ENCODE data around the gene CEBPA.
A peak's percentile ranks its signal among the peaks of the same experiment; 100 is the strongest.

The CEBPA gene

GRCh38 chr19:33302175-33302973, at the start of gene CEBPA:
Gene CEBPA, minus strand, starts transcription at chr19:33302534. Its CDS starts 120 bp downstream, at chr19:33302414.
- peak; percentile 91 for DNase-seq (ENCODE audit: low read depth, low spot score)

DNA sequence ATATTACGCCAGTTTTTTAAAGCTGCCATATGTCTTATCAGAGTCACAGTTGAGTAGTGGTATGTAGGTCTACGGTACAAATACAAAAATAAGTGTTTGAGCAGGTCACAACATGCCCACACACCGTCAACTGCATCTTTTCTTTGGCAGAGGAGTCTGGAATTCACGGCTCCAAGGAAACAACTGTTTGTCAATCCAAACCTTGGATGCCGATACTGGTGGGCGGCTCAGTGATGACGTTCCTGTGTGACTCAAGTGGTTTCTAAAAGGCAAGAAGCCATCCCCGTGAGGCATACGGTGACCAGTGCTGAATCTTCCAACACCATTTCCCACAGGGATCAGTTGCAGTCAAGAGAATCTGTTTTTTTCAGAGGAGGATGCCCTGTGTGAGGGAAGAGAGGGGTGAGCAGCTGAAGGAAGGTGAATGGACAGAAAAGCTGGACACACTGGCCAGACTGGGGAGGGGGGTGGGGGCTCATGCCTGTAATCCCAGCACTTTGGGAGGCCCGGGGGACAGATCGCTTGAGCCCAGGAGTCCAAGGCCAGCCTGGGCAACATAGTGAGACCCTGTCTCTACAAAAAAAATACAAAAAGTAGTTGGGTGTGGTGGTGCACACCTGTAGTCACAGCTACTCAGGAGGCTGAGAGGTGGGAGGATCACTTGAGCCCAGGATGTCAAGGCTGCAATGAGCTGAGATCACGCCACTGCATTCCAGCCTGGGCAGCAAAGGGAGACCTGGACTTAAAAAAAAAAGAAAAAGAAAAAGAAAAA, 48.4 kb upstream of the CEBPA start:
- DNase-seq (ENCODE audit: low read depth, low spot score), result peak; percentile 79

DNA sequence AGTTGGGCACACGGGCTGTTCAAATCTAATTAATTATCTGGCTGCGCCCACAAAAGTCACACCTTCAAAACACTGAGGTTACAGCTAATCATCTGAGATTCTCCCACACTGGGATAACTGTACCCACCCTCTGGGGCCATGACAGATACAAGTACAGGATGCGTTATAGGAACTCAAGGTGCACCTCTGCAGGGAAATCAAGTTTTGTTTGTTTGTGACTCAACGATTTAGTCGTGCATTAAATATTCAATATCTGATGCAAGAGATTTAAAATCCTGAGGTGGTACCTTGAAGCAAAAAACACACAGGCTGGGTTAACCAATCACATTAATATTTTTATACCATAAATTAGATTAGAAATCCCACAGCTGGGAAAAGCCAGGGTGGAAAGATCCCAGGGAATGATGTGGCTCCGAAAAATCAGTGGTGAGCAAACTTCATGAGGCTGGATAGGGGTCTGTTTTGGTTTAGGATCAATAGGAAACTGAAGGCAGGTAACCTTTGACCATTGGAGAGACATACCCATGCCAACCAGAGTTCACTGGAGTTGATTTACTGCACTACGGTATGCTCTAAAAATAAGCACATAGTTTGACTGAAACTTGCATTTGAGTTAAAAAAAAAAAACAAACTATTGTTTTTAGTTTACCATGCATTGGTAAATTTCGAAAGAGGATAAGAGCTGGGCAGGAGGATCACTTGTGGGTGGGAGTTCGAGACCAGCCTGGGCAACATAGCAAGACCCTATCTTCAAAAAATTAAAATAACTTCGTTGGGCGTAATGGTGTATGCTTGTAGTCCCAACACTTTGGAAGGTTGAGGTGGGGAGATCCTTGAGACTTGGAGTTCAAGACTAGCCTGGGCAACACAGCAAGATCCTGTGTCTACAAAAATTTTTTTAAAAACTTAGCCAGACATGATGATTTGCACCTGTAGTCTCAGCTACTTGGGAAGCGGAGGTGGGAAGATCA, 47.3 kb upstream of the CEBPA start:
- DNase-seq (ENCODE audit: low read depth, low spot score), result no peak

GRCh38 chr19:33348301-33349010, 46.1 kb upstream of the CEBPA start:
- peak; percentile 8 for DNase-seq (ENCODE audit: low read depth, low spot score)

- DNase-seq (ENCODE audit: low read depth, low spot score), result no peak
Observed at GRCh38 chr19:33347300-33347699, 45.0 kb upstream of the CEBPA start.

DNA sequence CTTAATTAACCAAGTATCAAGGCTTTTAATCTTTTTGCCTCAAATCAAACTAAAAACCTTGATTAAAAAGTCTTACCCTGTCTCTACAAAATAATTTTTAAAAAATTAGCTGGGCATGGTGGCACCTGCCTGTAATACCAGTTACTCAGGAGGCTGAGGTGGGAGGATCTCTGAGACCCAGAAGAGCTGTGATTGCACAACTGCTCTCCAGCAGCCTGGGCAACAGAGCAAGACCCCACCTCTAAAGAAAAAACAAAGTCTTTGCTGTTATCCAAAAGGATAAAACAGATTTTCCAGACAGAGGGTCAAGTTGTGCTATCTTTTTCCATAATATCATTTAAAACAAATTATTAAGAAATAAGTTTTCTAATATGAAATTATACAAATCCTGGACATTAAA, 44.3 kb upstream of the CEBPA start:
- no peak for DNase-seq (ENCODE audit: low read depth, low spot score)

- no peak for DNase-seq (ENCODE audit: low read depth, low spot score)
Observed at GRCh38 chr19:33345163-33345562, 42.8 kb upstream of the CEBPA start.

- no peak for DNase-seq (ENCODE audit: low read depth, low spot score)
Observed at GRCh38 chr19:33344573-33344925, 42.2 kb upstream of the CEBPA start.

DNA sequence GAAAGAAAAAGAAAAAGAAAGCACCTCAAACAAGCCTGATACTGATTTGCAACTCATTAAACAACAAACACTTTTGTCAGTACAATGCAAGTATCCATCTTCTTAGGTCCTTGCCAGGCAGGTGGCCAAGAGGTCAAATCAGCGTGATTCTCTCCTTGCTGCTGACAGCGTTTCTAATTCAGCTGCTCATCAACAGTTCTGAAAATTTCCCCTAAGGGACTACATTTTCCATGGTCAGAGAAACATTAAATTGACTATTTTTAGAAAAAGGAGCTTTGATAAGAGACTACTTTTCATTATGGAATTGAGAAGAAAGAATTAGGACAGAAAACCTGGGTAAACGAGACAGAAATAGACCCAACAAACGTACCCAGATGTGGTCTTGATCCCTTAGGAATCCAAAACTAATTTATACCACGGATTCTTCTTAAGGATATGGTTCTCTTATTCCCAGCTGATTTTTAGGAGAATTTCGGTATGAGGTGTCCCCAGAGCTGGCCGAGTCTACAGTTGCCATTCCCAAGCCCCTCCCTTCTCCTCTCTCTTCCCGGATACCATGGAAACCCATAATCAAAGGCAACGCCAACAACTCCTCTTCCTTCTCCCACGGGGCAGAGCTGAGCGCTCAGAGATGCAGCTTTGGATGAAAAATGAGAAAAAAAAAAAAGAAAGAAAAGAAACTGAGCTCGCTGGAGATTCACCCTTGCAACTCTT, 41.7 kb upstream of the CEBPA start:
- DNase-seq (ENCODE audit: low read depth, low spot score), result peak; percentile 3

GRCh38 chr19:33343301-33343700, 41.0 kb upstream of the CEBPA start:
- DNase-seq (ENCODE audit: low read depth, low spot score), result no peak

DNA sequence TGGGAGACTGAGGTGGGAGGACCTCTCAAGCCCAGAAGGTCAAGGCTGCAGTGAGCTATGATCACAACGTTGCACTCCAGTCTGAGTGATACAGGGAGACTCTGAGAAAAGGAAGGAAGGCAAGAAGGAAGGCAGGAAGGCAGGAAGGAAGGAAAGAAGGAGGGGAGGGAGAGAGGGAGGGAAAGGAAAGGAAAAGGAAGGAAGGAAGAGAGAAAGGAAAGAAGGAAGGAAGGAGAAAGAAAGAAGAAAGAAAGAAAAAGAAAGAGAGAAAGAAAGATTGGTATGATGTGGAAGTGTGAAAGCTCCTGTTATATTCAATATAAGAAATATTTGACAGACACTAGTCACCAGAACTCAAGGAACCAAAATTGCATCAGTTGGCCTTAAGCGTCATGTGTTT, 38.7 kb upstream of the CEBPA start:
- no peak for DNase-seq (ENCODE audit: low read depth, low spot score)

GRCh38 chr19:33339016-33339984, 37.0 kb upstream of the CEBPA start:
- no peak for DNase-seq (ENCODE audit: low read depth, low spot score)

DNA sequence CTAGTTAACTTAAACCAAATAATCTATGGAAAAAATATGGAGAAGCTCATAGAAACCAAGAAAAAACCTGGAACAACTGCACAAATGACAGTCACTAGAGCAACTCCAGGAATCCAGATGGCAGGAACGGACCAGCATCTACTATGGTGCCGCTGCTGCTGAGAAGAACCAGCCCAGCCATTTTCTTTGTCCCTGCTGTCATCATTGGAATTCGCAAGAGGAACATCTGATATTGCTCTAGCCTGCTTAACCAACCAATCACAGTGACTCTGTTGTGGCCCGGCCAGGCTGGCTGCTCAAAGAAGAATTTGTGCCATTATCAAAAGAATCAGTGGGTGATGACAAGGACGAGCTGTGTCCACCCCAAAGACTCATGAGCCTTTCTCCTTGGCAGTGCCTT, 33.1 kb upstream of the CEBPA start:
- DNase-seq (ENCODE audit: low read depth, low spot score), result no peak

DNA sequence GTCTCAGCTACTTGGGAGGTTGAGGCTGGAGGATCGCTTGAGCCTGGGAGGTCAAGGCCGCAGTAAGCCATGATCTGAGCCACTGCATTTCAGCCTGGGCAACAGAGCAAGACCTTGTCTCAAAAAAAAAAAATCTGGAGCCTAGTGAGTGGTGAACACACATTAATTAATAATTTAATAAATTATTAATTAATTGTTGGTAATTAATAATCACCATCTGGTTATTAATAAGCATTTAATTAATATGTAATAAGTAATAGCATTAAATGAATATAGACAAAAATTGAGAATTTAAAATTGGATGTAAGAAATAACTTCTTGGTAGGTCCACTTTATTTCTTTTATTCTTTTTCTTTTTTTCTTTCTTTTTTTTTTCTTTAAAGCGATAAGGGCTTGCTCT, 31.9 kb upstream of the CEBPA start:
- DNase-seq (ENCODE audit: low read depth, low spot score), result no peak

DNA sequence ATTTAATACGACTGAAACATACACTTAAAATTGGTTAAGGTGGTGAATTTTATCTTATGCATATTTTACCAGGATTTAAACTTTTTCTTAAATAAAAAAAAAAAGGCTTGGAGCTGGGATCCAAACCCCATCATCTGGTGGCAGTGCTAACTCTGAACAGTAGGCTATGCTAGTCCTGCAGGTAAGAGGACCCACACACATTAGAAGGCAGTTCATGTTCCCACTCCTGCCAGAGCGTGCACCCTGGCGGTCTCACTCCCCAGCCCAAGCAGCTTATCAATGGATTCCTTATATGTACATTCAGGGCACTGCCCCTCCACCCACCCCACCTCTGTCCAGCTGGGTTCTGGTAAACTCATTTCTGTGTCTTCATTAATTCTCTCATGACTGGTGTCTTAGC, 31.3 kb upstream of the CEBPA start:
- no peak for DNase-seq (ENCODE audit: low read depth, low spot score)

DNA sequence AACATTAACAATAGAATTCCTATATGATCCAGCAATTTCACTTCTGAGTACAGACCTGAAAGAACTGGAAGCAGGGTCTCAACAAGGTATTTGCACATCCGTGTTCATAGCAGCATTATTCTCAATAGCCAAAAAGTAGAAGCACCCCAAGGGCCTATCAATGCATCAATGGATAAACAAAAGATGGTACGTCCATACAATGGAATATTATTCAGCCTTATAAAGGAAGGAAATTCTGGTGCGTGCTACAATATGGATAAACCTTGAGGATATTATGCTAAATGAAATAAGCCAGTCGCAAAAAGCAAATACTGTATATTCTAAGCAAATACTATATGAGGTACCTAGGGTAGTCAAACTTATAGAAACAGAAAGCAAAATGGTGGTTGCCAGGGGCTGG, 30.8 kb upstream of the CEBPA start:
- DNase-seq (ENCODE audit: low read depth, low spot score), result no peak

DNA sequence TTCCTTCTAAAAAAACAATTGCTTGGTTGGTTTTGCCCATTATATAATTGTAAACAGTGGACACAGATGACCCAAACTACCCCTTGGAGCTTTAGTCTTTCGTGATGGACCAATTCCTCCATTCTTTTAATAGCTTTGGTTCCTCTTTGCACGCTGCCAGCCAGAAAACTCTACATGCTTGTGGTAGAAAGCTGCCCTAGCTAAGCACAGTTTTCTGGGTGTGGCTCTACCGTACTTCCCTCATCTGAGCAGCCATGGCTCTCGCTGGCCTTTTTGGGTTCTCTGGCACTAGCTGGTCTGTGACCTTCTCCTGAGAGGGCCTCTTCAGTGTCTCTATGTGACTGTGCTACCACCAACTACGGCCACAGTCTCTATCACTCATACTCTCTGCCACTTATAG, 29.9 kb upstream of the CEBPA start:
- no peak for DNase-seq (ENCODE audit: low read depth, low spot score)

DNA sequence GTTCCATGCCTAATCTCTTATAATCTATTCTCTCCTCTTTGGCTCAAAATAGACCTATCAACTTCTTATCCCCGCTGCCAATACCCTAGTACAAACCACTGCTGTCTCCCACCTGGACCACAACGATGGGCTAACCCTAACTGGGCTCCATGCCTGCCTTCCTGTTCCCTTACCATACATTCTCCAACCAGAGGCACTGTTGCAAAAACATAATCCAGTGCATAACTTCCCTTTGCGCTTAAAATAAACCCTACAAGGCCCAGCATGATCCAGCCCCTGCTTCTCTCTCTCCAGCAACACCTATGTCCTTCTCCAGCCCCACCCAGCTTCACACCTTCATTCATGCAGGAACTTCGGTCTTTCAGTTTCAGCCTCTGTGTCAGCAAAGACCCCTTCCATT, 27.4 kb upstream of the CEBPA start:
- no peak for DNase-seq (ENCODE audit: low read depth, low spot score)

GRCh38 chr19:33329060-33329459, 26.7 kb upstream of the CEBPA start:
- no peak for DNase-seq (ENCODE audit: low read depth, low spot score)

DNA sequence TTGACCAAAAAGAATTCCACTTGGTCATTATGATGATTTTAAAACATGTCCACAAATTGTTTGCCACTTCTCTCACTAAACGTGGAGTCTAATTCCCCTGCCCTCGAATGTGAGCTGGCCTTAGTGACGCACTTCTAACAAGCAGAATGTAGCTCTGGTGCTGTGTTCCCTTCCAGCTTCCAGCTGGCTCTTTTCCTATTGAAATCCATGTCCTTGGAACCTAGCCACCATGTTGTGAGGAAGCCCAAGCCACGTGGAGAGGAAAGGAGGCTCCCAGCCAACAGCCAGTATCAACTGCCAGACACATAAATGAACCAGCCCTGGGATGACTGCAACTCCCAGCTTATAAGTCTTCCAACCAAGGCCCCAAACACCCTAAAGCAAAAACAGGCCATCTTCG, 23.6 kb upstream of the CEBPA start:
- DNase-seq (ENCODE audit: low read depth, low spot score), result peak; percentile 56

Data from astrocyte of the hippocampus (primary cell).